Stimulated activated CD4-positive, alpha-beta T cell treated with anti-CD3 and anti-CD28 coated beads, Interleukin-2, amount 100 ng/mL, for 24 hours (primary cell): ENCODE results near the gene NSL1.
A peak's percentile ranks its signal among the peaks of the same experiment; 100 is the strongest.

Experiments used
- DNase-seq, 2 donors: peaks; one replicate each; pipeline ENCODE4 v3.0.0-alpha.2; 2020

Gene NSL1

GRCh38 chr1:212680680-212681389 lies 110.7 kb downstream of the NSL1 start:
- DNase-seq: no peak

- peak in 1 of 2 donors; percentile 33 for DNase-seq
Observed at GRCh38 chr1:212678456-212679410, 112.8 kb downstream of the NSL1 start.

GRCh38 chr1:212677573-212677972 lies 114.0 kb downstream of the NSL1 start:
- no peak for DNase-seq

- DNase-seq: no peak
Observed at GRCh38 chr1:212677136-212677535, 114.4 kb downstream of the NSL1 start.
